Measurements from ENCODE around the gene ZNF24. TPM values are rescaled to one million over a fixed set of nuclear protein-coding genes. Genes with fewer than 3 reads are reported as not detected.

ZNF24 gene
- 10 to 100 TPM; 69.1 to 86.9 (median 85.6) TPM for polyA plus RNA-seq (ENCODE audit: insufficient read length in 4 of 4)

DNA sequence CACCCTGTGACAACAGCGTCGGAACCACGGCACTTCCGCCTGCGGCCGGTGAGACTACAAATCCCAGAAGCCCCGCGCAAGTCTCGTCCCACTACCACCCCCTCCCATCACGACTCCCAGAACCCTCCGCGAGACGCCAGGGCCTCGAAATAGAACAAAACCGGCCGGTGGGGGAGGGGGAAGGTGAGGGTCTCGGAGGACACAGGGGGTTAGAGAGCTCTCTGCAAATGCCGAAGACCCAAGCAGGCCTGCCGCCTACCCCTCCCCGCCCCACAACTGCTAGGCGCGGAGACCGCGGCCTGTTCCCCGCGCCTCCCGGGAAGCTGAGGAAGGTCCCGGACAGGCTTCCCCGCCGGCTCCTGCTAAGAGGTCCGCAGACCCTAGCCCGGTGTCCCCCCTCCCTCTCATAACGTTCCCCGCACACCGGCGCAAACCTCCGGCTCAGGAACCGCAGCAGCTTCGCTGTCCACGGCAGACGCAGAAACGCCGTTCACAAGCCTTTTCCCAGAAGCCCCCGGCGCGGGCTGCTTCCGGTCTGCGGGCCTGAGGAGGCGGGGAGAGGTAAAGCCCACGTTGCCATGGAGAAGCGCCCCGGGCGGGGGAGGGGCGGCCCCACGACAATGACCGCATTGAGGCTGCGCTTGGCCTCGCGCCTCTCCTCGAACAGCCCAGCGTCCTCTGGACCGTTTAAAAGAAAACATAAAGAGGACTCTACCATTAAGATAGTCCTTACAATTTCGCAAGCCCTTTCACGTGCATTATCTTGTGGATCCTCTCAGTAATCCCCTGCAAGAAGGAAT is at the start of gene ZNF24:
Gene ZNF24 (minus strand): TSS at position 485 of the 800 bp plus-strand sequence. CDS start 3,770 bp downstream, outside the sequence.
- DNase-seq (ENCODE audit: low read depth in 4 of 4, low spot score in 3 of 4) = peak; percentile 90 to 94 (median 92)

DNA sequence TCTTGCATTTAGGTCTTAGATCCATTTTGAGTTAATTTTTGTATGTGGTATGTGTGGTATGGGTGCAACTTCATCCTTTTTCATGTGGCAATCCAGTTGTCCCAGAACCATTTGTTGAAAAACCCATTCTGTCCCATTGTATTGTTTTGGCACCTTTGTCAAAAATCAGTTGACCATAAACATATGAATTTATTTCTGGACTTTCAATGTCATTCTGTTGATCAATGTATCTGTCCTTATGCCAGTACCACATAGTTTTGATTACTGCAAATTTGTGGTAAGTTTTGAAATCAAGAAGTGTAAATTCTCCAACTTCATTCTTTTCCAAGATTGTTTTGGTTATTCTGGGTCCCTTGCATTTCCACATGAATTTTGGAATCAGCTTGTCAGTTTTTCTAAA is 49.5 kb upstream of the ZNF24 start:
- no peak for DNase-seq (ENCODE audit: low read depth in 4 of 4, low spot score in 3 of 4)

GRCh38 chr18:35392375-35392774 is 48.2 kb upstream of the ZNF24 start:
- no peak for DNase-seq (ENCODE audit: low read depth in 4 of 4, low spot score in 3 of 4)

DNA sequence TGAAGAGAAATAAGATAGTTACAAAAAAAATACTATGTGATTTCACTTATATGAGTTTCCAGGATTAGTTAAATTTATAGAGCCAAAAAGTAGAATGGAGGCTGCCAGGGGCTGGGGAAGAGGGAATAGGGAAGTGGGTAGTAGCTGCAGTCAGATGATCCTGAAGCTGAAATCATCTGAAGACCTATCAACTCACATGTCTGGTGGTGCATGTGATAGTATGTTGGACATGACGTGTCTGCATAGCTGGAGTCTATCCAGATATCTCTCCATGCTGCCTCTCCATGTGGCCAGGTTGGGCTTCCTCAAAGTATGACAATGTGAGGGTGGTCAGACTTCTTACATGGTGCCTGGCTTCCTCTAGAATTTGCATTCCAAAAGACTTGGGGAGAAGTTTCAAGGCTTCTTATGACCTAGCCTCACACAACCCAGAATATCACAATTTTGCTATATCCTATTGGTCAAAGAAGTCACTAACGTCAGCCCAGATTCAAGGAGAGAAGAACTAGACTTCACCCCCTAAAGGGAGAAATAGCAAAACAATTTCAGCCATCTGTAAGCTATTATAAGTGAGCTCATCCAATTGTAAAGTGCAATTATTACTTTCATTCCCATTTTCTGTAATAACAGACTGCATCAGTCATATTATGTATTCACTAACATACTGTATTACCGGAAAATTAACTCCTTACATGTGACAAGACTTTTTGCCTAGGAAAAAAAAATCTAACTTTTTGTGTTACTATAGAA is 46.9 kb upstream of the ZNF24 start:
- DNase-seq (ENCODE audit: low read depth in 4 of 4, low spot score in 3 of 4) = no peak

DNA sequence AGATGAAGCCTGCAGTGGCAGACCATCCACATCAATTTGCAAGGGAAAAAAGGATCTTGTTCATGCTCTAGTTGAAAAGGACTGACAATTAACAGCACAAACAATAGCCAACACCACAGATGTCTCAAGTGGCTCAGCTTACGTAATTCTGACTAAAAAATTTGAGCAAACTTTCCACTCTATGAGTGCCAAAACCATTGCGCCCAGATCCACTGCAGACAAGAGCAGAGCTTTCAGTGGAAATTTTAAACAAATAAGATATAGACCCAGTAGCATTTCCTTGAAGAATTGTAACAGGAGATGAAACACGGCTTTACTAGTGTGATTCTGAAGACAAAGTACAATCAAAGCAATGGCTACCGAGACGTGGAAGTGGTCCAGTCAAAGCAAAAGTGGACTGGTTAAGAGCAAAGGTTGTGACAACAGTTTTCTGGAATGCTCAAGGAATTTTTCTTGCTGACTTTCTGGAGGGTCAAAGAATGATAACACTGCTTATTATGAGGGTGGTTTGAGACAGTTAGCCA is 44.9 kb upstream of the ZNF24 start:
- DNase-seq (ENCODE audit: low read depth in 4 of 4, low spot score in 3 of 4) = no peak

DNA sequence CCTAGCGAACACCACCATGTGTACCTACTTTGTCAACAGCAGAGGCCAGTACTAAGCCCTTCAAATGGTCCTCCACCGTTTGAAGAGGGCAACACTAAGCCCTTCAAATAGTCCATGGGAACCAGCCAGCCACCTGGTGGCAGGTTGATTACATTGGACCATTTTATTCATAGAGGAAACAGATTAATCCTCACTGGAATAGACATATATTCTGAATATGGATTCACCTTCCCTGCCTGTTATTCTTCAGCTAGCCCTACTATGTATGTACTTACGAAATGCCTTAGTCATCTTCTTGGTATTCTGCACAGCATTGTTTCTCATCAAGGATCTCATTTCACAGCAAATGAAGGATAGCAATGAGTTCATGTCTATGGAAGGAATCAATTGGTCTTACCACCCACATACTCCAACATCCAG is 42.9 kb upstream of the ZNF24 start:
- no peak for DNase-seq (ENCODE audit: low read depth in 4 of 4, low spot score in 3 of 4)

DNA sequence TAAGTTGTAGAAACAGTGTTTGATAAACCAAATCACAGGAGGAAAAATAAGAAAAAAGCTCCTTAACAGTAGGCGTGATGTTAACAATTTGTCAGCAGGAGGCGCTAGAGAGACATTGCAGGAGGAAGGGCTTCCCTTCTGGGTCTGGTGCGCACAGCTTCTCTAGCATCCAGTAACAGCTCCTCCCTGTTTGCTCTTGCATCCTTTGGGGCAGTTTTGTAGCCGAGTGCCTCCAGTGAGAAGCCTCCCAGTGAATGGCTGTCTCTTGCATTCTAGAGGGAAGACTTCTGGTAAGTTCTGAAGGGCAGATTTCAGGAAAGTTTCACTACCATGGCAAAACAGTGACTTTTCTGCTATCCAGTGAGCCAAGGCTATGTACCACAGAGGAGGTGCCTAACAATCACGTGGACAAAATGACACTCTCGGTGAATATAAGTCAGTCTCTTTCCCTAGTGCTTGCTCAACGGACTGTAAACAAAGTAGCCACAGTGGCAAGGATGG is 42.4 kb upstream of the ZNF24 start:
- peak in 3 of 4 donors; percentile 63 to 65 (median 63) for DNase-seq (ENCODE audit: low read depth in 4 of 4, low spot score in 3 of 4)

GRCh38 chr18:35383136-35383535 is 38.9 kb upstream of the ZNF24 start:
- DNase-seq (ENCODE audit: low read depth in 4 of 4, low spot score in 3 of 4) = no peak

GRCh38 chr18:35379421-35379820 is 35.2 kb upstream of the ZNF24 start:
- DNase-seq (ENCODE audit: low read depth in 4 of 4, low spot score in 3 of 4) = no peak

DNA sequence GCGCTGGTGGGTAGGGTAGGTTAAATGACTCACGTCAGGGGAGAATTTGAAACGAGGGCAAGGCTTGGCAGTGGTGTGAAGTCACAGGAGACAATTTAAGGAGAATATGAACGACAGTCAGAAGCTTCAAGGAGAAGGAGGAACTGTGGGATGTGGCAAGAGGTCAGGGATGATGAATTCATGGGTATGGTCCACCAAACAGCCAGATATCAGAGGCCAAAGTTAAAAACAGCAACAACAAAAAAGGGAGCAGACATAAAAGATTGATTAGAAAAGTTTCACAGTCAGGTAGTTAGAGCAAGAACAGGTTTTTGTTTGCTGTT is 34.3 kb upstream of the ZNF24 start:
- no peak for DNase-seq (ENCODE audit: low read depth in 4 of 4, low spot score in 3 of 4)

- no peak for DNase-seq (ENCODE audit: low read depth in 4 of 4, low spot score in 3 of 4)
These were observed 33.8 kb upstream of the ZNF24 start for GRCh38 chr18:35377875-35378573.

DNA sequence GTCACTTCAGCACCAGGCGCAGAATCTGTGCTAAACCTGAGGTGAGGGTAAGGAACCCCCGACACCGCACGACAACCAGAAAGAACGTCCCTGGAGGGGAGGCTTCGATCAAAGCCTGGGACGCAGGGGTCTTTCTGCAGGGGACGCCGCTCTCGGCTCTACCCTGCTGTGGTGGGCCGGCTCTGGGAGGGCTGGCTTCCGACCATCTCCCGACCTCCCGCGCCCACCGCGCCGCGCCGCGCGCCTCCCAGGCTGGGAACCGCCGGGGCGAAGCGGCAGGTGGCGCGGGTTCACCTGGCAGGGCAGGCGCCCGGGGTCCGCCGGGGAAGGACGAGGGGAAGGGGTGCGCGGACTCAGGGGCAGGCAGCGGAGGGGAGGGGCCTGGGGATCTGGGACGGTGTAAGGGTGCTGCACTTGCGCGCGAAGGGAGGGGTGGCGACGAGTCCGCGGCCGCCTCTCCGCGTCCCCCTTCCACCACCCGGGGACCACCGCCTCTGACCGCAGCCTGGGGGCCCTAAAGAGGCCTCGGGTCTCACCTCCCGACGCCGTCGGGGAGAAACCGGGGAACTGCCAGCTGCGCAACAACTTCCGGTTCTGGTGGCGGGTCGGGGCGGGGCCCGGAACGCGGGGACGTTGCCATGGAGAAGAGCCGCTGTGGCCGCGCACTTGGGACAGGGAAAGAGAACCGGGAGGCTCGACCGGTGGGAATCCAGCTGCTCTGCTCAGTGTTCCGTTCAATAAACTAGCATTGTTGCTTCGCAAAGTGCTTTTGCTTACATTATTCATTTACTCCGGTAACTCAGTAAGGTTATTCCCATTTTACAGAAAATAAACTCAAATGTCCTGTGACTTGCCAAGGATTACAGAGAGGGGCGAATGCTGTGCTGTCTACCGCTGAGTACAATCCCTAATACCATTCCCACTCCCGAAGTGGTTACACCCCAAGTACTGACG is 32.8 kb upstream of the ZNF24 start, which contains the start of gene ZNF396:
Gene ZNF396 (minus strand): TSS at position 596 of the 954 bp plus-strand sequence. CDS start 3,045 bp downstream, outside the sequence.
- DNase-seq (ENCODE audit: low read depth in 4 of 4, low spot score in 3 of 4) = peak in 3 of 4 donors; percentile 41 to 64 (median 46)

- DNase-seq (ENCODE audit: low read depth in 4 of 4, low spot score in 3 of 4) = no peak
These were observed 32.1 kb upstream of the ZNF24 start for GRCh38 chr18:35376393-35376741.

GRCh38 chr18:35374708-35375107 is 30.5 kb upstream of the ZNF24 start:
- no peak for DNase-seq (ENCODE audit: low read depth in 4 of 4, low spot score in 3 of 4)

GRCh38 chr18:35371412-35372195 is 27.4 kb upstream of the ZNF24 start:
- DNase-seq (ENCODE audit: low read depth in 4 of 4, low spot score in 3 of 4) = no peak

DNA sequence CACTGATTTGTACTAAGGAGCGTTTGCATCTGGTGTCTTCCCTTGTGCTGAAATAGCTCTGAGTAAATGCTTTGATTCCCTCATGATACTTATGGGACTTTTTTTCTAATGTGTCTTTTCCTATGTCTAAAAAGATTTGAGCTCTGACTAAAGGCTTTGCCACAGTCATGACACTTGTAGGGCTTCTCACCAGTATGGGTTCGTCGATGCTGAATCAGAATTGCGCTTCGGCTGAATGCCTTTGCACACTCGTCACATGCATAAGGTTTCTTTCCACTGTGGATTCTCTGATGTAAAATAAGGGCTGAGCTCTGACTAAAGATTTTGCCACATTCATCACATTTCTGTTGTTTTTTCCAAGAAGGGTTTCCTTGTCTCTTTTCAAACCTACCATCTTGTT is 24.9 kb upstream of the ZNF24 start:
- no peak for DNase-seq (ENCODE audit: low read depth in 4 of 4, low spot score in 3 of 4)

- DNase-seq (ENCODE audit: low read depth in 4 of 4, low spot score in 3 of 4) = no peak
These were observed 24.4 kb upstream of the ZNF24 start for GRCh38 chr18:35368595-35368994.

- DNase-seq (ENCODE audit: low read depth in 4 of 4, low spot score in 3 of 4) = no peak
These were observed 18.3 kb upstream of the ZNF24 start for GRCh38 chr18:35362531-35362930.

Data from right renal pelvis (tissue), 4 donors.